DND-41 (cell line): Measurements from ENCODE around the gene CEP131.

Experiments
- CTCF ChIP-seq: IDR thresholded peaks from 2 replicates; pipeline ENCODE4 v1.5.1; 2012; ENCODE audit warnings: borderline replicate concordance, low read length, moderate library complexity, mild to moderate bottlenecking; ENCODE audit not compliant: poor library complexity, severe bottlenecking; ENCODE audit errors: extremely low read depth
- EZH2 ChIP-seq: IDR thresholded peaks from 3 replicates; pipeline ENCODE4 v1.6.1; 2012; ENCODE audit warnings: borderline replicate concordance, low read depth, mild to moderate bottlenecking, moderate library complexity, low read length, inconsistent platforms; ENCODE audit not compliant: severe bottlenecking

- TF ChIP-seq CTCF (no peak), EZH2 (no peak)
These were observed 15.7 kb upstream of the CEP131 start for GRCh38 chr17:81238490-81238814.
